HepG2 (cell line): Measurements from ENCODE around the gene BRSK2.

Source experiments
- BRCA1 ChIP-seq: sonication (generic); formaldehyde crosslinking; IDR thresholded peaks from 2 replicates; pipeline ENCODE4 v1.4.0; 2020; ENCODE audit warnings: missing genetic modification reagents
- GABPB1 ChIP-seq: IDR thresholded peaks from 2 replicates; pipeline ENCODE4 v1.6.1; 2016; ENCODE audit warnings: mild to moderate bottlenecking, missing genetic modification reagents, moderate library complexity, missing compliant biosample characterization
- POLR2AphosphoS5 ChIP-seq: IDR thresholded peaks from 2 replicates; pipeline ENCODE4 v1.6.1; 2012; ENCODE audit warnings: low read depth, low read length
- TF ChIP-seq, protein P1 (sequence below): sonication (generic); formaldehyde crosslinking; IDR thresholded peaks from 2 replicates; pipeline ENCODE4 v1.5.0; 2020; ENCODE audit warnings: mild to moderate bottlenecking, missing genetic modification reagents, moderate library complexity

DNA sequence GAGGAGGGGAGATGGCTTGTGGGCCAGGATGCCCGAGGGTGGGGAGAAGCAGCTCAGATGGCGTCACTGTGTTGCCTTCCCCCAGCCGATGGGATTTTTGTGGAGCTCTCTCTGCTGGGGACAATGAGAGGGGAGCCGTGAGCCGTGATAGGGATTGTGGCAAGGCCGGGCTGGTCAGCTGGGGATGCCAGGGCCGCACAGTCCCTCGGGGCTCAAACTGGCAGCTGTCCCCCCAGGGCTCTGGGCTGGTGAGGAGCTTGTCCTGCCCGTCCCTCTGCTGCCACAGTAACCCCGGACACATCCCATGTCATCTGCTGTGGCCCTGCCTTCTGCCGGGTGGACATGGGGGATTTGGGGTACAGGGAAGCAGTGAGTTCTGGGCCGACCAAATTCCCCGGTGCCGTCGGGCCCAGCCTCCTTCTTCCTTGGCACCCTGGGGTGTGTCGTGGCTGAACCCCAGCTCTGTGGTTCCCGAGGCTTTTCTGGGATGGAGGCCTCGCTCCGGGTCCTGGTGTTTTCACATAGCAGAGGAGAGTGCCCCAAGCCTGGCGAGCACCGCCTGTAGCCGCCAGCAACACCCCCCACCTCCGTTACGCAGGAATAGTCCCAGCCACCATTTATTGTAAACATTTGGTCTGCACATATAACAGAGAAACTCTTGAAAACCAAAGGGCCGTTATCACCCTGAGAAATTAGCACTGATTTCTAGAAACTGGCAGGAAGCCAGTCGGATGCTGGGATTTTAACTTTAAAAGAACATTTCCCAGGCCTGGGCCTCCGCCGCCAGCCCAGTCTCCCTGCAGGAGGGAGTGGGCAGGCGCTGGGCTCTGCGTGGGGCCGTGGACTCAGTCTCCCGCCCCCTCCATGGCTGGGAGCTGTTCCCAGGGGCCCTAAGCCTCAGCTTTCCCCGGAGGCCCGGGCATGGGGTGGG, 9.9 kb downstream of the BRSK2 start:
- TF ChIP-seq POLR2AphosphoS5 (no peak), BRCA1 (CRISPR knock-in tag) (no peak), GABPB1 (no peak)
- TF ChIP-seq, protein P1, sequence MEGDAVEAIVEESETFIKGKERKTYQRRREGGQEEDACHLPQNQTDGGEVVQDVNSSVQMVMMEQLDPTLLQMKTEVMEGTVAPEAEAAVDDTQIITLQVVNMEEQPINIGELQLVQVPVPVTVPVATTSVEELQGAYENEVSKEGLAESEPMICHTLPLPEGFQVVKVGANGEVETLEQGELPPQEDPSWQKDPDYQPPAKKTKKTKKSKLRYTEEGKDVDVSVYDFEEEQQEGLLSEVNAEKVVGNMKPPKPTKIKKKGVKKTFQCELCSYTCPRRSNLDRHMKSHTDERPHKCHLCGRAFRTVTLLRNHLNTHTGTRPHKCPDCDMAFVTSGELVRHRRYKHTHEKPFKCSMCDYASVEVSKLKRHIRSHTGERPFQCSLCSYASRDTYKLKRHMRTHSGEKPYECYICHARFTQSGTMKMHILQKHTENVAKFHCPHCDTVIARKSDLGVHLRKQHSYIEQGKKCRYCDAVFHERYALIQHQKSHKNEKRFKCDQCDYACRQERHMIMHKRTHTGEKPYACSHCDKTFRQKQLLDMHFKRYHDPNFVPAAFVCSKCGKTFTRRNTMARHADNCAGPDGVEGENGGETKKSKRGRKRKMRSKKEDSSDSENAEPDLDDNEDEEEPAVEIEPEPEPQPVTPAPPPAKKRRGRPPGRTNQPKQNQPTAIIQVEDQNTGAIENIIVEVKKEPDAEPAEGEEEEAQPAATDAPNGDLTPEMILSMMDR (CRISPR knock-in tag): no peak
